GM23338 (cell line): ENCODE results near the gene CNN3. TPM values are rescaled to one million over a fixed set of nuclear protein-coding genes. Genes with fewer than 3 reads are reported as not detected.

Experiments used
- ATAC-seq: fragments of 200-7000 bp; cut with Tn5 transposase; 3 replicates; pipeline ENCODE4 v1.9.1; 2020
- DNase-seq: peaks from one replicate; pipeline ENCODE4 v3.0.0-alpha.2; 2015; ENCODE audit warnings: low spot score
- H2AFZ ChIP-seq: fragments of 200-600 bp; sonication (generic); 2 replicates; pipeline ENCODE4 v1.8.0; 2016; ENCODE audit warnings: antibody characterized with exemption, mild to moderate bottlenecking, moderate library complexity
- H3F3A ChIP-seq: fragments of 200-600 bp; sonication (generic); replicated peaks from 2 replicates; pipeline ENCODE4 v1.8.0; 2017; ENCODE audit warnings: antibody characterized with exemption, mixed run types, low read depth
- H3K27ac ChIP-seq: fragments of 200-600 bp; sonication (generic); 2 replicates; pipeline ENCODE4 v1.6.1; 2016; ENCODE audit warnings: low read depth
- H3K27me3 ChIP-seq: fragments of 200-600 bp; sonication (generic); 2 replicates; pipeline ENCODE4 v1.8.0; 2016; ENCODE audit warnings: mild to moderate bottlenecking, mixed run types, moderate library complexity; ENCODE audit not compliant: insufficient read depth
- H3K36me3 ChIP-seq: fragments of 200-600 bp; sonication (generic); 2 replicates; pipeline ENCODE4 v1.8.0; 2016; ENCODE audit warnings: mild to moderate bottlenecking; ENCODE audit not compliant: insufficient read depth
- H3K4me1 ChIP-seq: fragments of 200-600 bp; sonication (generic); 2 replicates; pipeline ENCODE4 v1.8.0; 2016; ENCODE audit warnings: mild to moderate bottlenecking, moderate library complexity; ENCODE audit not compliant: insufficient read depth
- H3K4me2 ChIP-seq: fragments of 200-600 bp; sonication (generic); 2 replicates; pipeline ENCODE4 v1.7.1; 2017; ENCODE audit warnings: mixed run types
- H3K4me3 ChIP-seq: fragments of 200-600 bp; sonication (generic); 2 replicates; pipeline ENCODE4 v1.6.1; 2016; ENCODE audit warnings: mixed run types
- H3K79me2 ChIP-seq: fragments of 200-600 bp; sonication (generic); replicated peaks from 2 replicates; pipeline ENCODE4 v1.8.0; 2017; ENCODE audit warnings: mild to moderate bottlenecking; ENCODE audit not compliant: insufficient read depth
- H3K9me2 ChIP-seq: fragments of 200-600 bp; sonication (generic); 2 replicates; pipeline ENCODE4 v1.8.0; 2017; ENCODE audit not compliant: insufficient read depth
- H4K20me1 ChIP-seq: fragments of 200-600 bp; sonication (generic); replicated peaks from 2 replicates; pipeline ENCODE4 v1.8.0; 2017; ENCODE audit warnings: mild to moderate bottlenecking; ENCODE audit not compliant: insufficient read depth
- H3K27ac Mint-ChIP-seq: 2 replicates; pipeline ENCODE4 v1.8.0; 2020; ENCODE audit warnings: inconsistent platforms, mild to moderate bottlenecking, moderate library complexity, mixed read lengths
- H3K27me3 Mint-ChIP-seq: 3 replicates; pipeline ENCODE4 v1.8.0; 2022; ENCODE audit warnings: low read depth, mild to moderate bottlenecking, moderate library complexity, mixed read lengths, inconsistent platforms; ENCODE audit not compliant: insufficient read depth, poor library complexity
- H3K36me3 Mint-ChIP-seq: 3 replicates; pipeline ENCODE4 v1.8.0; 2021; ENCODE audit warnings: low read depth, mild to moderate bottlenecking, inconsistent platforms, moderate library complexity, mixed read lengths
- H3K4me1 Mint-ChIP-seq: 3 replicates; pipeline ENCODE4 v1.8.0; 2020; ENCODE audit warnings: mild to moderate bottlenecking, inconsistent platforms, mixed read lengths
- H3K4me3 Mint-ChIP-seq: 3 replicates; pipeline ENCODE4 v1.8.0; 2021; ENCODE audit warnings: moderate library complexity, mild to moderate bottlenecking, inconsistent platforms, mixed read lengths
- H3K9me3 Mint-ChIP-seq: 3 replicates; pipeline ENCODE4 v1.8.0; 2020; ENCODE audit warnings: moderate library complexity, mild to moderate bottlenecking, inconsistent platforms, mixed read lengths
- EZH2 ChIP-seq: fragments of 200-600 bp; sonication (generic); IDR thresholded peaks from one replicate; pipeline ENCODE4 v1.8.0; 2017; ENCODE audit warnings: antibody characterized with exemption, mild to moderate bottlenecking, low read depth; ENCODE audit not compliant: unreplicated experiment
- NANOG ChIP-seq: IDR thresholded peaks from 2 replicates; pipeline ENCODE4 v1.6.1; 2016; ENCODE audit warnings: antibody characterized with exemption, borderline replicate concordance
- POLR2AphosphoS5 ChIP-seq: IDR thresholded peaks from 2 replicates; pipeline ENCODE4 v1.6.1; 2016; ENCODE audit warnings: antibody characterized with exemption, low read depth
- STAT1 ChIP-seq: IDR thresholded peaks from one replicate; pipeline ENCODE4 v1.6.1; 2016; ENCODE audit warnings: antibody characterized with exemption; ENCODE audit not compliant: unreplicated experiment
- ZNF114 ChIP-seq: fragments of 250-450 bp; sonication (Bioruptor Pico); IDR thresholded peaks from 2 replicates; pipeline ENCODE4 v1.5.0; 2020; ENCODE audit warnings: mild to moderate bottlenecking, moderate library complexity
- polyA plus RNA-seq: library from polyadenylated mRNA; unstranded; fragments of >200 nt; fragmentation: Nextera tagmentation; extraction: Ambion mirVana; gene quantifications from 2 replicates; pipeline ENCODE4 v1.2.1, GENCODE V29; 2016
- total RNA-seq: library from RNA; depleted of rRNA; stranded (reverse); fragments of >200 nt; shearing (Covaris generic); gene quantifications from 2 replicates; pipeline ENCODE4 v1.2.3, GENCODE V29; 2014
- TF ChIP-seq, protein P1 (sequence below): IDR thresholded peaks from one replicate; pipeline ENCODE4 v1.6.1; 2018; ENCODE audit warnings: antibody characterized with exemption; ENCODE audit not compliant: unreplicated experiment
- TF ChIP-seq, protein P2 (sequence below): fragments of 250-450 bp; sonication (Bioruptor Pico); IDR thresholded peaks from 2 replicates; pipeline ENCODE4 v1.5.0; 2020; ENCODE audit warnings: mild to moderate bottlenecking, moderate library complexity
- TF ChIP-seq, protein P3 (sequence below), 2 experiments: fragments of 200-600 bp in 1 of 2; sonication (generic) in 1 of 2; conservative IDR thresholded peaks; 2 replicates each; pipeline versions ENCODE4 v1.5.1 to v1.6.1; 2016 to 2017; ENCODE audit warnings: antibody characterized with exemption in 2 of 2, low read depth in 2 of 2, mild to moderate bottlenecking in 2 of 2, moderate library complexity in 1 of 2
- TF ChIP-seq, protein P4 (sequence below): IDR thresholded peaks from 2 replicates; pipeline ENCODE4 v1.6.1; 2016; ENCODE audit warnings: antibody characterized with exemption

Gene CNN3
- total and polyA plus RNA-seq, 2 experiments from 2014 or later, result 220 to 312 TPM

DNA sequence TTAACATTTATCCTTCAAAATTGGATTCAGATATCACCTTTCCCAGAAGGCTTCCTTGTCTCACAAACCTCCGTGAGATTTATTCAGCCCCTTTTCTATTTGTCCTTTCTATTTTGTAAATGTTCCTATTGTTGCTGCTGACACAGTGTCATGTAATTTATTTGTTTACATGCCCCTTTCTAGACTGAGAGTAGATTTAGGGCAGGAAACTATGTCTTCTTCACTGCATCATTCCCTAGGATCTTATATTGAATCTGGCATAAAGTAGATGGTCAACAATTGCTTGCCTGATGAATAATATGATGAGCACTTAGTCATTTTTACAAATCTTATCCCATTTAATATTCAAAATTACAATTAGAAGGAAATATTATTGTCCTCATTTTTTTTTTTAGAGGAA is 8.1 kb upstream of the CNN3 start:
- Histone ChIP-seq H3K36me3 (no peaks in the 10 kb centered on the region), H3F3A (no peaks in the 10 kb centered on the region), H4K20me1 (no peaks in the 10 kb centered on the region), H3K27ac (no peak overlapping the region), H3K79me2 (peaks cover 8% of the 10 kb centered on the region), H3K9me2 (peaks cover 6% of the 10 kb centered on the region; the same call in 1 of the 2 replicates), H3K4me1 (peaks cover 31% of the 10 kb centered on the region), H2AFZ (no peak overlapping the region), H3K4me3 (no peak overlapping the region), H3K4me2 (no peak overlapping the region), H3K27me3 (no peaks in the 10 kb centered on the region)
- TF ChIP-seq NANOG, result no peak
- no peak for TF ChIP-seq EZH2
- TF ChIP-seq ZNF114 (CRISPR knock-in tag), result no peak
- no peak overlapping the region for H3K27ac Mint-ChIP-seq
- H3K4me3 Mint-ChIP-seq, result no peak overlapping the region
- no peaks in the 10 kb centered on the region; the same call in 2 of the 3 replicates for H3K9me3 Mint-ChIP-seq
- ATAC-seq, result no peak
- H3K27me3 Mint-ChIP-seq, result peaks cover 4% of the 10 kb centered on the region
- H3K4me1 Mint-ChIP-seq, result peaks cover 33% of the 10 kb centered on the region
- DNase-seq, result no peak
- peaks cover 11% of the 10 kb centered on the region; the same call in 2 of the 3 replicates for H3K36me3 Mint-ChIP-seq

DNA sequence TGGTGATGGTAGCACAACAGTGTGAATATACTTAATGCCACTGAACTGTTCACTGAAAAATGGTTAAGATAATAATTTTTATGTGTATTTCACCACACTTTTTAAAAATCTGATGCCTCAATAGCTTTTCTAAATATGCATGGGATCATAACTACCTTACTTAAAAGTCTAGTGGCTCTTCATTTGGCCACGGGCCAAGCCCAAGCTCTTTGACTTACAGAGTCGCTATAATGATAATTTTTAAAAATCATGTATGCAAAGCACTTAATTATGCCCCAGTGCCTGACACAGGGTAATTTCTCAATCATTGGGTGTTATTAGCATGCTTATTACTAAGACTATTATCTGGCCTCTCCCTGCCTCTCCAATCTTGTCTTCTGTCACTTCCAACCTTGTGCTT is 7.6 kb upstream of the CNN3 start:
- Mint-ChIP-seq H3K27me3 (peaks cover 4% of the 10 kb centered on the region), H3K36me3 (peaks cover 11% of the 10 kb centered on the region; the same call in 2 of the 3 replicates), H3K4me3 (no peak overlapping the region), H3K9me3 (no peaks in the 10 kb centered on the region; the same call in 2 of the 3 replicates), H3K27ac (no peak overlapping the region), H3K4me1 (peaks cover 36% of the 10 kb centered on the region)
- ATAC-seq (no peak), DNase-seq (no peak)
- Histone ChIP-seq H3K4me3 (no peak overlapping the region), H3K9me2 (peaks cover 6% of the 10 kb centered on the region; the same call in 1 of the 2 replicates), H3K4me1 (peaks cover 31% of the 10 kb centered on the region), H4K20me1 (no peaks in the 10 kb centered on the region), H3K27me3 (no peaks in the 10 kb centered on the region), H3K4me2 (no peak overlapping the region), H2AFZ (no peak overlapping the region), H3K36me3 (no peaks in the 10 kb centered on the region), H3F3A (no peaks in the 10 kb centered on the region), H3K79me2 (peaks cover 13% of the 10 kb centered on the region), H3K27ac (no peak overlapping the region)
- TF ChIP-seq, protein P1, sequence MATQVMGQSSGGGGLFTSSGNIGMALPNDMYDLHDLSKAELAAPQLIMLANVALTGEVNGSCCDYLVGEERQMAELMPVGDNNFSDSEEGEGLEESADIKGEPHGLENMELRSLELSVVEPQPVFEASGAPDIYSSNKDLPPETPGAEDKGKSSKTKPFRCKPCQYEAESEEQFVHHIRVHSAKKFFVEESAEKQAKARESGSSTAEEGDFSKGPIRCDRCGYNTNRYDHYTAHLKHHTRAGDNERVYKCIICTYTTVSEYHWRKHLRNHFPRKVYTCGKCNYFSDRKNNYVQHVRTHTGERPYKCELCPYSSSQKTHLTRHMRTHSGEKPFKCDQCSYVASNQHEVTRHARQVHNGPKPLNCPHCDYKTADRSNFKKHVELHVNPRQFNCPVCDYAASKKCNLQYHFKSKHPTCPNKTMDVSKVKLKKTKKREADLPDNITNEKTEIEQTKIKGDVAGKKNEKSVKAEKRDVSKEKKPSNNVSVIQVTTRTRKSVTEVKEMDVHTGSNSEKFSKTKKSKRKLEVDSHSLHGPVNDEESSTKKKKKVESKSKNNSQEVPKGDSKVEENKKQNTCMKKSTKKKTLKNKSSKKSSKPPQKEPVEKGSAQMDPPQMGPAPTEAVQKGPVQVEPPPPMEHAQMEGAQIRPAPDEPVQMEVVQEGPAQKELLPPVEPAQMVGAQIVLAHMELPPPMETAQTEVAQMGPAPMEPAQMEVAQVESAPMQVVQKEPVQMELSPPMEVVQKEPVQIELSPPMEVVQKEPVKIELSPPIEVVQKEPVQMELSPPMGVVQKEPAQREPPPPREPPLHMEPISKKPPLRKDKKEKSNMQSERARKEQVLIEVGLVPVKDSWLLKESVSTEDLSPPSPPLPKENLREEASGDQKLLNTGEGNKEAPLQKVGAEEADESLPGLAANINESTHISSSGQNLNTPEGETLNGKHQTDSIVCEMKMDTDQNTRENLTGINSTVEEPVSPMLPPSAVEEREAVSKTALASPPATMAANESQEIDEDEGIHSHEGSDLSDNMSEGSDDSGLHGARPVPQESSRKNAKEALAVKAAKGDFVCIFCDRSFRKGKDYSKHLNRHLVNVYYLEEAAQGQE, result no peak
- TF ChIP-seq, protein P2, sequence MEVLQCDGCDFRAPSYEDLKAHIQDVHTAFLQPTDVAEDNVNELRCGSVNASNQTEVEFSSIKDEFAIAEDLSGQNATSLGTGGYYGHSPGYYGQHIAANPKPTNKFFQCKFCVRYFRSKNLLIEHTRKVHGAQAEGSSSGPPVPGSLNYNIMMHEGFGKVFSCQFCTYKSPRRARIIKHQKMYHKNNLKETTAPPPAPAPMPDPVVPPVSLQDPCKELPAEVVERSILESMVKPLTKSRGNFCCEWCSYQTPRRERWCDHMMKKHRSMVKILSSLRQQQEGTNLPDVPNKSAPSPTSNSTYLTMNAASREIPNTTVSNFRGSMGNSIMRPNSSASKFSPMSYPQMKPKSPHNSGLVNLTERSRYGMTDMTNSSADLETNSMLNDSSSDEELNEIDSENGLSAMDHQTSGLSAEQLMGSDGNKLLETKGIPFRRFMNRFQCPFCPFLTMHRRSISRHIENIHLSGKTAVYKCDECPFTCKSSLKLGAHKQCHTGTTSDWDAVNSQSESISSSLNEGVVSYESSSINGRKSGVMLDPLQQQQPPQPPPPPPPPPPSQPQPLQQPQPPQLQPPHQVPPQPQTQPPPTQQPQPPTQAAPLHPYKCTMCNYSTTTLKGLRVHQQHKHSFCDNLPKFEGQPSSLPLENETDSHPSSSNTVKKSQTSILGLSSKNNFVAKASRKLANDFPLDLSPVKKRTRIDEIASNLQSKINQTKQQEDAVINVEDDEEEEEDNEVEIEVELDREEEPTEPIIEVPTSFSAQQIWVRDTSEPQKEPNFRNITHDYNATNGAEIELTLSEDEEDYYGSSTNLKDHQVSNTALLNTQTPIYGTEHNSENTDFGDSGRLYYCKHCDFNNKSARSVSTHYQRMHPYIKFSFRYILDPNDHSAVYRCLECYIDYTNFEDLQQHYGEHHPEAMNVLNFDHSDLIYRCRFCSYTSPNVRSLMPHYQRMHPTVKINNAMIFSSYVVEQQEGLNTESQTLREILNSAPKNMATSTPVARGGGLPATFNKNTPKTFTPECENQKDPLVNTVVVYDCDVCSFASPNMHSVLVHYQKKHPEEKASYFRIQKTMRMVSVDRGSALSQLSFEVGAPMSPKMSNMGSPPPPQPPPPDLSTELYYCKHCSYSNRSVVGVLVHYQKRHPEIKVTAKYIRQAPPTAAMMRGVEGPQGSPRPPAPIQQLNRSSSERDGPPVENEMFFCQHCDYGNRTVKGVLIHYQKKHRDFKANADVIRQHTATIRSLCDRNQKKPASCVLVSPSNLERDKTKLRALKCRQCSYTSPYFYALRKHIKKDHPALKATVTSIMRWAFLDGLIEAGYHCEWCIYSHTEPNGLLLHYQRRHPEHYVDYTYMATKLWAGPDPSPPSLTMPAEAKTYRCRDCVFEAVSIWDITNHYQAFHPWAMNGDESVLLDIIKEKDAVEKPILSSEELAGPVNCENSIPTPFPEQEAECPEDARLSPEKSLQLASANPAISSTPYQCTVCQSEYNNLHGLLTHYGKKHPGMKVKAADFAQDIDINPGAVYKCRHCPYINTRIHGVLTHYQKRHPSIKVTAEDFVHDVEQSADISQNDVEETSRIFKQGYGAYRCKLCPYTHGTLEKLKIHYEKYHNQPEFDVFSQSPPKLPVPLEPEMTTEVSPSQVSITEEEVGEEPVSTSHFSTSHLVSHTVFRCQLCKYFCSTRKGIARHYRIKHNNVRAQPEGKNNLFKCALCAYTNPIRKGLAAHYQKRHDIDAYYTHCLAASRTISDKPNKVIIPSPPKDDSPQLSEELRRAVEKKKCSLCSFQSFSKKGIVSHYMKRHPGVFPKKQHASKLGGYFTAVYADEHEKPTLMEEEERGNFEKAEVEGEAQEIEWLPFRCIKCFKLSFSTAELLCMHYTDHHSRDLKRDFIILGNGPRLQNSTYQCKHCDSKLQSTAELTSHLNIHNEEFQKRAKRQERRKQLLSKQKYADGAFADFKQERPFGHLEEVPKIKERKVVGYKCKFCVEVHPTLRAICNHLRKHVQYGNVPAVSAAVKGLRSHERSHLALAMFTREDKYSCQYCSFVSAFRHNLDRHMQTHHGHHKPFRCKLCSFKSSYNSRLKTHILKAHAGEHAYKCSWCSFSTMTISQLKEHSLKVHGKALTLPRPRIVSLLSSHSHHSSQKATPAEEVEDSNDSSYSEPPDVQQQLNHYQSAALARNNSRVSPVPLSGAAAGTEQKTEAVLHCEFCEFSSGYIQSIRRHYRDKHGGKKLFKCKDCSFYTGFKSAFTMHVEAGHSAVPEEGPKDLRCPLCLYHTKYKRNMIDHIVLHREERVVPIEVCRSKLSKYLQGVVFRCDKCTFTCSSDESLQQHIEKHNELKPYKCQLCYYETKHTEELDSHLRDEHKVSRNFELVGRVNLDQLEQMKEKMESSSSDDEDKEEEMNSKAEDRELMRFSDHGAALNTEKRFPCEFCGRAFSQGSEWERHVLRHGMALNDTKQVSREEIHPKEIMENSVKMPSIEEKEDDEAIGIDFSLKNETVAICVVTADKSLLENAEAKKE (CRISPR knock-in tag), result no peak
- TF ChIP-seq, protein P3, sequence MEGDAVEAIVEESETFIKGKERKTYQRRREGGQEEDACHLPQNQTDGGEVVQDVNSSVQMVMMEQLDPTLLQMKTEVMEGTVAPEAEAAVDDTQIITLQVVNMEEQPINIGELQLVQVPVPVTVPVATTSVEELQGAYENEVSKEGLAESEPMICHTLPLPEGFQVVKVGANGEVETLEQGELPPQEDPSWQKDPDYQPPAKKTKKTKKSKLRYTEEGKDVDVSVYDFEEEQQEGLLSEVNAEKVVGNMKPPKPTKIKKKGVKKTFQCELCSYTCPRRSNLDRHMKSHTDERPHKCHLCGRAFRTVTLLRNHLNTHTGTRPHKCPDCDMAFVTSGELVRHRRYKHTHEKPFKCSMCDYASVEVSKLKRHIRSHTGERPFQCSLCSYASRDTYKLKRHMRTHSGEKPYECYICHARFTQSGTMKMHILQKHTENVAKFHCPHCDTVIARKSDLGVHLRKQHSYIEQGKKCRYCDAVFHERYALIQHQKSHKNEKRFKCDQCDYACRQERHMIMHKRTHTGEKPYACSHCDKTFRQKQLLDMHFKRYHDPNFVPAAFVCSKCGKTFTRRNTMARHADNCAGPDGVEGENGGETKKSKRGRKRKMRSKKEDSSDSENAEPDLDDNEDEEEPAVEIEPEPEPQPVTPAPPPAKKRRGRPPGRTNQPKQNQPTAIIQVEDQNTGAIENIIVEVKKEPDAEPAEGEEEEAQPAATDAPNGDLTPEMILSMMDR (conservative IDR thresholded peaks at IDR 0.05; ENCODE audit: low read depth in 2 of 2), result no peak
- TF ChIP-seq ZNF114 (CRISPR knock-in tag) (no peak), POLR2AphosphoS5 (no peak), STAT1 (no peak), EZH2 (no peak)
- TF ChIP-seq, protein P4, sequence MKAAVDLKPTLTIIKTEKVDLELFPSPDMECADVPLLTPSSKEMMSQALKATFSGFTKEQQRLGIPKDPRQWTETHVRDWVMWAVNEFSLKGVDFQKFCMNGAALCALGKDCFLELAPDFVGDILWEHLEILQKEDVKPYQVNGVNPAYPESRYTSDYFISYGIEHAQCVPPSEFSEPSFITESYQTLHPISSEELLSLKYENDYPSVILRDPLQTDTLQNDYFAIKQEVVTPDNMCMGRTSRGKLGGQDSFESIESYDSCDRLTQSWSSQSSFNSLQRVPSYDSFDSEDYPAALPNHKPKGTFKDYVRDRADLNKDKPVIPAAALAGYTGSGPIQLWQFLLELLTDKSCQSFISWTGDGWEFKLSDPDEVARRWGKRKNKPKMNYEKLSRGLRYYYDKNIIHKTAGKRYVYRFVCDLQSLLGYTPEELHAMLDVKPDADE, result no peak
